GM19025 (cell line): Measurements from ENCODE around the gene GAB4.
"Not testable (repeated sequence)": the region's sequence is repeated elsewhere in the genome, so short reads cannot be mapped to it uniquely, and the experiment has no call there.

Source experiments
- ATAC-seq: cut with Tn5 transposase; IDR thresholded peaks from one replicate; pipeline ENCODE4 v1.9.1; 2021; ENCODE audit warnings: mild to moderate bottlenecking, low read depth, moderate library complexity; ENCODE audit not compliant: unreplicated experiment

GAB4 gene

GRCh38 chr22:16917144-16918003 lies 90.6 kb downstream of the GAB4 start:
- ATAC-seq: no peak

- ATAC-seq: no peak
Measured at GRCh38 chr22:16915701-16916100, 92.3 kb downstream of the GAB4 start.

GRCh38 chr22:16914911-16915310 lies 93.1 kb downstream of the GAB4 start:
- not testable (repeated sequence) for ATAC-seq

- ATAC-seq: no peak
Measured at GRCh38 chr22:16914006-16914405, 94.0 kb downstream of the GAB4 start.

GRCh38 chr22:16912281-16912680 lies 95.7 kb downstream of the GAB4 start:
- no peak for ATAC-seq
